CD4-positive, alpha-beta T cell treated with Interleukin-17A for 4 hours (primary cell): Measurements from ENCODE around the gene CSRP2.

Source experiments
- DNase-seq: peaks from one replicate; pipeline ENCODE4 v3.0.0-alpha.2; 2020; ENCODE audit warnings: mixed read lengths

CSRP2 gene

GRCh38 chr12:76859611-76860010 lies 19.2 kb downstream of the CSRP2 start:
- DNase-seq: no peak

GRCh38 chr12:76856018-76856644 lies 22.7 kb downstream of the CSRP2 start:
- no peak for DNase-seq

- no peak for DNase-seq
These were observed 23.5 kb downstream of the CSRP2 start for GRCh38 chr12:76855271-76855670.

GRCh38 chr12:76852106-76852505 lies 26.7 kb downstream of the CSRP2 start:
- no peak for DNase-seq

GRCh38 chr12:76848132-76848531 lies 30.7 kb downstream of the CSRP2 start:
- DNase-seq: no peak

GRCh38 chr12:76847260-76847659 lies 31.6 kb downstream of the CSRP2 start:
- no peak for DNase-seq

GRCh38 chr12:76836633-76837032 lies 42.2 kb downstream of the CSRP2 start:
- DNase-seq: no peak

- no peak for DNase-seq
These were observed 48.4 kb downstream of the CSRP2 start for GRCh38 chr12:76830436-76830835.

GRCh38 chr12:76820888-76821482 lies 57.8 kb downstream of the CSRP2 start:
- DNase-seq: no peak

GRCh38 chr12:76813972-76814371 lies 64.8 kb downstream of the CSRP2 start:
- no peak for DNase-seq

GRCh38 chr12:76813265-76813664 lies 65.6 kb downstream of the CSRP2 start:
- no peak for DNase-seq

GRCh38 chr12:76811976-76812375 lies 66.8 kb downstream of the CSRP2 start:
- no peak for DNase-seq

GRCh38 chr12:76810671-76811419 lies 68.0 kb downstream of the CSRP2 start:
- DNase-seq: no peak
